Mesenchymal stem cell (in vitro differentiated cells and primary cell): ENCODE results near the gene RRAD.

Source experiments
- DNase-seq: peaks from one replicate; pipeline ENCODE4 v3.0.0-alpha.2; 2013
- H2AFZ ChIP-seq: one replicate; pipeline ENCODE4 v1.6.1; 2013; ENCODE audit warnings: low read depth, mild to moderate bottlenecking, control low read depth, inconsistent platforms, low read length, moderate library complexity
- H2AK5ac ChIP-seq: 2 replicates; pipeline ENCODE4 v1.6.1; 2013; ENCODE audit warnings: low read length, moderate library complexity, mild to moderate bottlenecking, inconsistent platforms; ENCODE audit not compliant: severe bottlenecking
- H2BK120ac ChIP-seq: one replicate; pipeline ENCODE4 v1.6.1; 2013; ENCODE audit warnings: low read depth, mild to moderate bottlenecking, inconsistent platforms, low read length, moderate library complexity
- H2BK12ac ChIP-seq, 2 experiments: one replicate each; pipeline ENCODE4 v1.6.1; 2013; ENCODE audit warnings: inconsistent platforms in 2 of 2, low read length in 2 of 2, mild to moderate bottlenecking in 2 of 2, moderate library complexity in 2 of 2, control low read depth in 1 of 2
- H2BK15ac ChIP-seq: one replicate; pipeline ENCODE4 v1.6.1; 2013; ENCODE audit warnings: mild to moderate bottlenecking, low read depth, inconsistent platforms; ENCODE audit not compliant: poor library complexity, severe bottlenecking
- H2BK5ac ChIP-seq: 2 replicates; pipeline ENCODE4 v1.6.1; 2013; ENCODE audit warnings: low read depth, mild to moderate bottlenecking, low read length, control low read depth, inconsistent platforms; ENCODE audit not compliant: poor library complexity, severe bottlenecking
- H3K14ac ChIP-seq, 2 experiments: one replicate each; pipeline ENCODE4 v1.6.1; 2013; ENCODE audit warnings: inconsistent platforms in 2 of 2, low read length in 2 of 2, control low read depth in 1 of 2, mild to moderate bottlenecking in 1 of 2, moderate library complexity in 1 of 2
- H3K18ac ChIP-seq, 2 experiments: one replicate each; pipeline ENCODE4 v1.6.1; 2013; ENCODE audit warnings: inconsistent platforms in 2 of 2, low read length in 2 of 2, control low read depth in 1 of 2, low read depth in 1 of 2, mild to moderate bottlenecking in 1 of 2
- H3K23ac ChIP-seq, 2 experiments: one replicate each; pipeline ENCODE4 v1.6.1; 2013; ENCODE audit warnings: inconsistent platforms in 2 of 2, low read length in 2 of 2, mild to moderate bottlenecking in 2 of 2, moderate library complexity in 2 of 2, control low read depth in 1 of 2
- H3K27ac ChIP-seq: 2 replicates; pipeline ENCODE4 v1.5.1; 2013; ENCODE audit warnings: mild to moderate bottlenecking, moderate library complexity, low read length, control low read depth, inconsistent platforms; ENCODE audit not compliant: poor library complexity, severe bottlenecking
- H3K27me3 ChIP-seq, 2 experiments: 2 replicates each; pipeline versions ENCODE4 v1.6.1 to v1.7.0; 2013; ENCODE audit warnings: low read length in 2 of 2, mild to moderate bottlenecking in 2 of 2, moderate library complexity in 2 of 2, control low read depth in 1 of 2, inconsistent platforms in 1 of 2; ENCODE audit not compliant: control insufficient read depth in 1 of 2, insufficient read depth in 1 of 2
- H3K36me3 ChIP-seq, 2 experiments: 2 replicates each; pipeline versions ENCODE4 v1.6.1 to v1.7.0; 2013; ENCODE audit warnings: low read length in 2 of 2, control low read depth in 1 of 2, inconsistent platforms in 1 of 2, low read depth in 1 of 2, mild to moderate bottlenecking in 1 of 2; ENCODE audit not compliant: insufficient read depth in 2 of 2, control insufficient read depth in 1 of 2
- H3K4ac ChIP-seq, 2 experiments: one replicate each; pipeline ENCODE4 v1.6.1; 2013; ENCODE audit warnings: inconsistent platforms in 2 of 2, low read length in 2 of 2, mild to moderate bottlenecking in 2 of 2, moderate library complexity in 2 of 2, control low read depth in 1 of 2, low read depth in 1 of 2
- H3K4me1 ChIP-seq: 2 replicates; pipeline ENCODE4 v1.6.1; 2013; ENCODE audit warnings: low read depth, low read length, control low read depth; ENCODE audit not compliant: control insufficient read depth, insufficient read depth
- H3K4me2 ChIP-seq: 2 replicates; pipeline ENCODE4 v1.6.1; 2013; ENCODE audit warnings: low read length, mild to moderate bottlenecking, inconsistent platforms; ENCODE audit not compliant: poor library complexity, severe bottlenecking
- H3K4me3 ChIP-seq, 2 experiments: 2 replicates each; pipeline versions ENCODE4 v1.5.1 to v1.7.0; 2013; ENCODE audit warnings: low read length in 2 of 2, mild to moderate bottlenecking in 2 of 2, control low read depth in 1 of 2, low read depth in 1 of 2; ENCODE audit not compliant: insufficient read depth in 1 of 2
- H3K79me1 ChIP-seq: replicated peaks from 2 replicates; pipeline ENCODE4 v1.6.1; 2013; ENCODE audit warnings: mild to moderate bottlenecking, control low read depth, low read length, inconsistent platforms; ENCODE audit not compliant: poor library complexity, severe bottlenecking
- H3K9ac ChIP-seq: 2 replicates; pipeline ENCODE4 v1.7.0; 2013; ENCODE audit warnings: mild to moderate bottlenecking, low read length, moderate library complexity
- H3K9me3 ChIP-seq: 2 replicates; pipeline ENCODE4 v1.7.0; 2013; ENCODE audit warnings: mild to moderate bottlenecking, low read length; ENCODE audit not compliant: control insufficient read depth
- H4K8ac ChIP-seq: one replicate; pipeline ENCODE4 v1.6.1; 2013; ENCODE audit warnings: inconsistent platforms, mild to moderate bottlenecking, low read length, moderate library complexity
- H4K91ac ChIP-seq: one replicate; pipeline ENCODE4 v1.6.1; 2013; ENCODE audit warnings: mild to moderate bottlenecking, low read length, inconsistent platforms
- WGBS: methylation state at CpG from one replicate; pipeline ENCODE4 v1.1.7; 2013; ENCODE audit warnings: mixed read lengths; 5-methylcytosine and 5-hydroxymethylcytosine counted together

The RRAD gene

GRCh38 chr16:66899945-66900710, 25.2 kb downstream of the RRAD start:
- WGBS, result 46% methylated on average over 8 of the region's 9 CpGs
- H3K4me1 ChIP-seq, result peaks cover 35% of the 10 kb centered on the region
- DNase-seq, result peak; percentile 92

GRCh38 chr16:66899310-66899944, 25.9 kb downstream of the RRAD start:
- Histone ChIP-seq H3K79me1 (no peaks in the 10 kb centered on the region), H2BK120ac (peak overlapping the region; percentile 7), H3K23ac (peak overlapping the region in 1 of 2 experiments; percentile 6), H2AFZ (no peak overlapping the region), H3K36me3 (no peaks in the 10 kb centered on the region), H3K9ac (peak overlapping the region; percentile 44), H3K4me3 (no peak overlapping the region), H3K4me2 (no peak overlapping the region), H2AK5ac (peak overlapping the region; percentile 5), H2BK5ac (no peak overlapping the region), H3K27ac (peak overlapping the region; percentile 1), H3K4me1 (peaks cover 28% of the 10 kb centered on the region), H2BK15ac (peak overlapping the region; percentile 96), H2BK12ac (peak overlapping the region; percentile 15 to 80), H3K14ac (peak overlapping the region in 1 of 2 experiments; percentile 86), H4K8ac (peak overlapping the region; percentile 92), H3K9me3 (no peaks in the 10 kb centered on the region), H3K18ac (peak overlapping the region; percentile 29 to 98), H4K91ac (peak overlapping the region; percentile 76), H3K27me3 (peaks cover 0 to 3% of the 10 kb centered on the region in 2 experiments), H3K4ac (peak overlapping the region; percentile 16 to 71)
- WGBS, result 83% methylated on average over 6 of the region's 6 CpGs
- peak; percentile 88 for DNase-seq

More at GRCh38 chr16:66899945-66900710, 25.2 kb downstream of the RRAD start:
- Histone ChIP-seq H2AK5ac (peak overlapping the region; percentile 91), H2BK12ac (peak overlapping the region; percentile 69 to 100), H3K4me3 (no peak overlapping the region), H3K79me1 (no peaks in the 10 kb centered on the region), H3K23ac (no peak overlapping the region), H3K36me3 (no peaks in the 10 kb centered on the region), H3K27ac (no peak overlapping the region), H3K4me2 (peak overlapping the region; percentile 31), H2BK120ac (peak overlapping the region; percentile 86), H2BK5ac (peak overlapping the region; percentile 32), H3K14ac (peak overlapping the region in 1 of 2 experiments; percentile 5), H3K4ac (peak overlapping the region; percentile 88 to 91), H3K27me3 (peaks cover 0 to 3% of the 10 kb centered on the region in 2 experiments), H3K9me3 (no peaks in the 10 kb centered on the region), H3K9ac (peak overlapping the region; percentile 44), H4K91ac (peak overlapping the region; percentile 99), H2AFZ (no peak overlapping the region), H3K18ac (peak overlapping the region; percentile 88 to 95), H2BK15ac (peak overlapping the region; percentile 90), H4K8ac (peak overlapping the region; percentile 99)

- 95% methylated on average over 2 of the region's 2 CpGs for WGBS
- Histone ChIP-seq H3K79me1 (no peaks in the 10 kb centered on the region), H3K9ac (no peak overlapping the region), H2BK120ac (peak overlapping the region; percentile 7), H2BK12ac (peak overlapping the region; percentile 60 to 80), H3K27ac (no peak overlapping the region), H2AK5ac (peak overlapping the region; percentile 43), H3K4me1 (peaks cover 28% of the 10 kb centered on the region), H3K23ac (peak overlapping the region in 1 of 2 experiments; percentile 6), H2BK15ac (peak overlapping the region; percentile 96), H4K8ac (no peak overlapping the region), H3K18ac (peak overlapping the region; percentile 29 to 98), H3K4me3 (no peak overlapping the region), H4K91ac (peak overlapping the region; percentile 76), H3K9me3 (no peaks in the 10 kb centered on the region), H3K4me2 (no peak overlapping the region), H3K27me3 (peaks cover 0 to 3% of the 10 kb centered on the region in 2 experiments), H3K14ac (no peak overlapping the region), H3K4ac (peak overlapping the region; percentile 16 to 71), H3K36me3 (peaks cover 2 to 4% of the 10 kb centered on the region in 2 experiments), H2AFZ (no peak overlapping the region), H2BK5ac (no peak overlapping the region)
- no peak for DNase-seq
Measured at GRCh38 chr16:66898933-66899309, 26.4 kb downstream of the RRAD start.

- Histone ChIP-seq H3K4ac (no peak overlapping the region), H2BK15ac (no peak overlapping the region), H3K4me3 (no peak overlapping the region), H3K18ac (no peak overlapping the region), H3K9me3 (no peaks in the 10 kb centered on the region), H2BK5ac (no peak overlapping the region), H2BK12ac (no peak overlapping the region), H3K27me3 (peaks cover 0 to 2% of the 10 kb centered on the region in 2 experiments), H2BK120ac (no peak overlapping the region), H3K4me1 (peaks cover 28% of the 10 kb centered on the region), H2AFZ (no peak overlapping the region), H4K8ac (no peak overlapping the region), H3K14ac (no peak overlapping the region), H3K79me1 (no peaks in the 10 kb centered on the region), H3K27ac (no peak overlapping the region), H3K23ac (no peak overlapping the region), H2AK5ac (no peak overlapping the region), H3K9ac (no peak overlapping the region), H4K91ac (no peak overlapping the region), H3K36me3 (peaks cover 3 to 4% of the 10 kb centered on the region in 2 experiments), H3K4me2 (no peak overlapping the region)
- peak; percentile 62 for DNase-seq
- WGBS, result 95% methylated on average over 2 of the region's 3 CpGs
Measured at GRCh38 chr16:66898207-66898606, 27.1 kb downstream of the RRAD start.
